ENCODE measurements around the gene MOB3B. TPM values are rescaled to one million over a fixed set of nuclear protein-coding genes. Genes with fewer than 3 reads are reported as not detected.

Gene MOB3B
- total RNA-seq, 2 donors from 2014 or later = 0.11 to 0.59 TPM

DNA sequence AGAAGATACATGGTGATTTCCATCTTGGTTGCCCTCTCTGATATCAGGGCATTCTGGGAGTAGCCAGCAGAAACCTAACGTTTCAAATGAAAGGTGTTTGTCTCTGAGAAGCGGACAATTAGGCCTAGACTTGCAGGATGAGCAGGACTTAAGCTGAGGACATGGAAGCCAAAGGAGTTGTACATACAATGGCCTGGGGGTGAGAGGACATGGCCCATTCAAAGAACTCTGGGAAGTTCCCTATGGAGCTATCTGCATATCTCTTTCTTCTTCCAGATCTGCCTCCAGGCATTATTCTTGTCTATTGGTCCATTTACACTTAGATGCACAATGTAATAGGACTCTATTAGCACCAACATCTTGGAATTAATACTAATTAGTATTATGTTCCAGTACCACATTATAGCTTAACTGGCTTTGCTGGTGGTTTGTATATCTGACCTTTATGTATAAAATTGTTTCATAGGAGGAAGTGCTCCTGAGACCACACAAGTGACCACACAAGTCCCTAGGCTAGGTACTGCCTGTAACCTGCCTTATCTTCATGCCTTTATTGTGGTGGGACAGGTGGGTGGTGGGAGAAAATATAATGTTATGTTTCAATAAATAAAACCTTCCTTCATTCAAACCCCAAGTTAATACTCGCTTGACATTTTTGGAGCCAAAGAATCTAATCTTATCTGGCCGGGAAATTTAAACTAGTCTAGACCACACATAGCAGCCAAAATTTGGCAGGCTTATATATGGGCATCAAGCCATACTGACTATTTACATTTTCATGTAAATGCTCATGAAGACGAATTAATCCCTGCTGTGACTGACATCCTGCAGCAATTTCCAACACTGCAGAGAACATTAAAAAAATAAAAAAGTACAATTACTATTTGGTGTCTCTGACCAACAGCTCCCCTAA lies 180.6 kb downstream of the MOB3B start:
- ATAC-seq = no peak
- Mint-ChIP-seq H3K4me3 (no peak overlapping the region), H3K36me3 (no peaks in the 10 kb centered on the region), H3K9me3 (no peaks in the 10 kb centered on the region), H3K27me3 (peaks cover 0 to 2% of the 10 kb centered on the region in 2 donors), H3K27ac (no peak overlapping the region), H3K4me1 (ENCODE audit: low read depth in 2 of 2) (peaks cover 6 to 8% of the 10 kb centered on the region in 2 donors)
- no peak for DNase-seq (ENCODE audit: low spot score)

DNA sequence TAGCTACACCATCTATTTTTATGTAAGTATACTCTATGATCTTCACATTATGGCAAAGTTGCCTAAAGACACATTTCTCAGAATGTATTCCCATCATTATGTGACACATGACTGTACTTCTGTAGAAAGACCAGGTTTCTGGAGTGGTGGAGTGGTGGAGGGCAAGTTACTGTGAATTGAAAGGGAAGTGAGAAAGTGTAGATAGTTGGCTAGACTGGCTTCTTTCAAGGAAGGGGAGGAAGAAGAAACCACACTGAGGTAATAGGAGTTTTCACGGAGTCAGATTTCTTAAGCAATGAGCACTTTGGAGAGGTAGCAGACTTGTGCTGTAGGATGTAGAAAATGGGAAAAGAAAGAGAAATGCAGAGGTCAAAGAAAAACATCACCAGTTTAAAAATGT lies 181.7 kb downstream of the MOB3B start:
- Mint-ChIP-seq H3K27me3 (peaks cover 0 to 2% of the 10 kb centered on the region in 2 donors), H3K4me1 (ENCODE audit: low read depth in 2 of 2) (peaks cover 5% of the 10 kb centered on the region in 2 donors)

DNA sequence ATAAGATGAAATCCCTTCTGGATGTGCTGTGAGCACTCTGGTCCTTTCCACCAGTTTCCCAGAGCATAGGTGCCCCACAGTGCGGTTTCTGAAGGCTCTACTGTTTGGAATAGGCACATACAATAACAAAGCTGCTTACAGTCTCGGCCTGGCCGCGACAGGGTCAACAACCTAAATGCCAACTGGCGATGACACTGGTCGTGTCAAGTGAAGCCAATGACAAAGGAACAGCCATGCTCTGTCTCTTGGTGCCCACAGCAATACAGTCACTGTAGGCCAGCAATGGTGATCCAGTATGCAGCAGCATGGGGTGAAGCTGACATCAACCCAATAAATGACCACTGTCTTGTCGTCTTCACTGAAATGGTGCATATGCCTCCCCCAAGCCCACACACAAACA lies 184.8 kb downstream of the MOB3B start:
- H3K27me3 Mint-ChIP-seq = peaks cover 0 to 2% of the 10 kb centered on the region in 2 donors
- no peaks in the 10 kb centered on the region for H3K4me1 Mint-ChIP-seq (ENCODE audit: low read depth in 2 of 2)
- H3K27ac Mint-ChIP-seq = no peak overlapping the region
- DNase-seq (ENCODE audit: low spot score) = no peak
- H3K4me3 Mint-ChIP-seq = no peak overlapping the region
- no peaks in the 10 kb centered on the region for H3K36me3 Mint-ChIP-seq
- ATAC-seq = no peak
- no peaks in the 10 kb centered on the region for H3K9me3 Mint-ChIP-seq

More for the DNA sequence above, 181.7 kb downstream of the MOB3B start:
- Mint-ChIP-seq H3K9me3 (no peaks in the 10 kb centered on the region), H3K4me3 (no peak overlapping the region), H3K27ac (no peak overlapping the region), H3K36me3 (no peaks in the 10 kb centered on the region)
- ATAC-seq = no peak
- DNase-seq (ENCODE audit: low spot score) = no peak

- ATAC-seq (no peak), DNase-seq (ENCODE audit: low spot score) (no peak)
- H3K9me3 Mint-ChIP-seq = no peaks in the 10 kb centered on the region
- no peaks in the 10 kb centered on the region for H3K4me1 Mint-ChIP-seq (ENCODE audit: low read depth in 2 of 2)
- H3K4me3 Mint-ChIP-seq = no peak overlapping the region
- H3K36me3 Mint-ChIP-seq = no peaks in the 10 kb centered on the region
- no peak overlapping the region for H3K27ac Mint-ChIP-seq
- H3K27me3 Mint-ChIP-seq = no peaks in the 10 kb centered on the region
These were observed 187.9 kb downstream of the MOB3B start for GRCh38 chr9:27341545-27342294.

GRCh38 chr9:27340961-27341511 lies 188.6 kb downstream of the MOB3B start:
- H3K36me3 Mint-ChIP-seq = no peaks in the 10 kb centered on the region

DNA sequence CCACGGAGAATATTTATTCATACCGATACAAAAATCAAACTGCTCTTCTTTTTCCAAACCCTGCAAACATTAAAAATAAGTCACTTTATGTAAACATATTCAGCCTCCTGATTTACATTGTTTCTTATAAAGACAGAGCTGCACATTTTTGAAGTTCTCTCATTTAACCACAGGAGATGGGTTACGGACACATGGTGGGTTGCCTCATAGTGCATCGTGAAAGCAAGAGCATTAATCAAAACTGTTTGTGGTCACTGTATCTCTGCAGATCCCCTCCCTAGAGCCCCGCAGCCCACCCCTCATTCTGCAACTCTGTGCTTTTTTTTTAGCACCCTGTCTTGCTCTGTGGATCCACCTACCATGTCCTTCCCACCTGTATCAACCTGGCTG lies 189.3 kb downstream of the MOB3B start:
- Mint-ChIP-seq H3K4me1 (ENCODE audit: low read depth in 2 of 2) (no peaks in the 10 kb centered on the region), H3K27ac (no peak overlapping the region), H3K4me3 (no peak overlapping the region), H3K36me3 (no peaks in the 10 kb centered on the region), H3K27me3 (no peaks in the 10 kb centered on the region), H3K9me3 (no peaks in the 10 kb centered on the region)
- ATAC-seq (no peak), DNase-seq (ENCODE audit: low spot score) (no peak)

More at GRCh38 chr9:27340961-27341511, 188.6 kb downstream of the MOB3B start:
- Mint-ChIP-seq H3K4me1 (ENCODE audit: low read depth in 2 of 2) (no peaks in the 10 kb centered on the region), H3K27me3 (no peaks in the 10 kb centered on the region), H3K9me3 (no peaks in the 10 kb centered on the region), H3K27ac (no peak overlapping the region), H3K4me3 (no peak overlapping the region)
- ATAC-seq = no peak
- no peak for DNase-seq (ENCODE audit: low spot score)

GRCh38 chr9:27339661-27340284 lies 189.8 kb downstream of the MOB3B start:
- Mint-ChIP-seq H3K4me3 (no peak overlapping the region), H3K36me3 (no peaks in the 10 kb centered on the region), H3K4me1 (ENCODE audit: low read depth in 2 of 2) (no peaks in the 10 kb centered on the region), H3K9me3 (no peaks in the 10 kb centered on the region), H3K27me3 (no peaks in the 10 kb centered on the region), H3K27ac (no peak overlapping the region)
- no peak for ATAC-seq
- no peak for DNase-seq (ENCODE audit: low spot score)

GRCh38 chr9:27338527-27338903 lies 191.1 kb downstream of the MOB3B start:
- Mint-ChIP-seq H3K36me3 (no peaks in the 10 kb centered on the region), H3K4me3 (no peak overlapping the region), H3K27ac (no peak overlapping the region), H3K27me3 (peaks cover 0 to 2% of the 10 kb centered on the region in 2 donors), H3K4me1 (ENCODE audit: low read depth in 2 of 2) (peaks cover 0 to 2% of the 10 kb centered on the region in 2 donors), H3K9me3 (no peaks in the 10 kb centered on the region)
- ATAC-seq (no peak), DNase-seq (ENCODE audit: low spot score) (no peak)

GRCh38 chr9:27337833-27338526 lies 191.6 kb downstream of the MOB3B start:
- Mint-ChIP-seq H3K27me3 (peaks cover 0 to 2% of the 10 kb centered on the region in 2 donors), H3K27ac (no peak overlapping the region), H3K4me3 (no peak overlapping the region), H3K4me1 (ENCODE audit: low read depth in 2 of 2) (peaks cover 0 to 2% of the 10 kb centered on the region in 2 donors), H3K36me3 (no peaks in the 10 kb centered on the region), H3K9me3 (no peaks in the 10 kb centered on the region)
- ATAC-seq = no peak
- no peak for DNase-seq (ENCODE audit: low spot score)

- no peaks in the 10 kb centered on the region for H3K36me3 Mint-ChIP-seq
- no peak overlapping the region for H3K27ac Mint-ChIP-seq
- peaks cover 0 to 2% of the 10 kb centered on the region in 2 donors for H3K27me3 Mint-ChIP-seq
These were observed 192.4 kb downstream of the MOB3B start for GRCh38 chr9:27337236-27337635.

GRCh38 chr9:27336829-27337228 lies 192.8 kb downstream of the MOB3B start:
- Mint-ChIP-seq H3K9me3 (no peaks in the 10 kb centered on the region), H3K4me1 (ENCODE audit: low read depth in 2 of 2) (peaks cover 0 to 2% of the 10 kb centered on the region in 2 donors), H3K36me3 (no peaks in the 10 kb centered on the region), H3K27ac (no peak overlapping the region), H3K4me3 (no peak overlapping the region), H3K27me3 (peaks cover 0 to 4% of the 10 kb centered on the region in 2 donors)
- DNase-seq (ENCODE audit: low spot score) = no peak
- no peak for ATAC-seq

More at GRCh38 chr9:27337236-27337635, 192.4 kb downstream of the MOB3B start:
- ATAC-seq (no peak), DNase-seq (ENCODE audit: low spot score) (no peak)
- H3K4me1 Mint-ChIP-seq (ENCODE audit: low read depth in 2 of 2) = peaks cover 0 to 2% of the 10 kb centered on the region in 2 donors
- H3K4me3 Mint-ChIP-seq = no peak overlapping the region
- no peaks in the 10 kb centered on the region for H3K9me3 Mint-ChIP-seq

DNA sequence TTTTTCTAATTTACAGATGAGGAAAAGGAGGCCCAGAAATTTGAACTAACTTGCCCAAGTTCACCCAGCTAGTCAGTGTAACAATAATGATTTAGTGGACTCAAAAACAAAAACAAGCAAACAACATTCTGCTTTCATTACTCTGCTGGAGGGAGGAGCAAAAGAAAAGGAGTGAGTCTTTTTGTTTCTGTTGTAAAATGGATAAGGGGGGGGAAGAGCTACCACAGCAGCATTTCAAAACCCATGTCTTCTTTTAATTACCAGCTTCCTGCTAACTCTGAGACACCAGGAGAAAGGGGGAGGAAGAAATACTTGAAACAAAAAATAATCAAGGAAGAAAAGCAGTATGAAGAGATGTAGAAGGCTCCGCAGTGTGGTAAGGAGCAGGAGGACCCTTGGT lies 193.5 kb downstream of the MOB3B start:
- H3K27ac Mint-ChIP-seq = no peak overlapping the region
- peaks cover 0 to 4% of the 10 kb centered on the region in 2 donors for H3K27me3 Mint-ChIP-seq
- DNase-seq (ENCODE audit: low spot score) (no peak), ATAC-seq (no peak)
- no peaks in the 10 kb centered on the region for H3K9me3 Mint-ChIP-seq
- no peak overlapping the region for H3K4me3 Mint-ChIP-seq
- no peaks in the 10 kb centered on the region for H3K36me3 Mint-ChIP-seq
- H3K4me1 Mint-ChIP-seq (ENCODE audit: low read depth in 2 of 2) = peaks cover 0 to 2% of the 10 kb centered on the region in 2 donors

GRCh38 chr9:27335075-27335474 lies 194.5 kb downstream of the MOB3B start:
- H3K4me1 Mint-ChIP-seq (ENCODE audit: low read depth in 2 of 2) = peaks cover 0 to 2% of the 10 kb centered on the region in 2 donors
- no peak for ATAC-seq
- H3K27me3 Mint-ChIP-seq = peaks cover 0 to 4% of the 10 kb centered on the region in 2 donors
- H3K9me3 Mint-ChIP-seq = no peaks in the 10 kb centered on the region
- DNase-seq (ENCODE audit: low spot score) = no peak
- H3K27ac Mint-ChIP-seq = no peak overlapping the region
- no peak overlapping the region for H3K4me3 Mint-ChIP-seq
- H3K36me3 Mint-ChIP-seq = no peaks in the 10 kb centered on the region

All from natural killer cell treated with Interleukin-12 subunit alpha and Interleukin-12 subunit beta and Interleukin-15 and Interleukin-18, amount 100 ng/mL, for 72 hours (primary cell).